ENCODE measurements around the gene PDZK1IP1. TPM values are rescaled to one million over a fixed set of nuclear protein-coding genes. Genes with fewer than 3 reads are reported as not detected.

The PDZK1IP1 gene
- total and polyA plus RNA-seq, 2 of the 13 experiments (the other 11 are each of a cell fraction or from before 2014, with no cell fraction given): 0.24 to 1.6 TPM

DNA sequence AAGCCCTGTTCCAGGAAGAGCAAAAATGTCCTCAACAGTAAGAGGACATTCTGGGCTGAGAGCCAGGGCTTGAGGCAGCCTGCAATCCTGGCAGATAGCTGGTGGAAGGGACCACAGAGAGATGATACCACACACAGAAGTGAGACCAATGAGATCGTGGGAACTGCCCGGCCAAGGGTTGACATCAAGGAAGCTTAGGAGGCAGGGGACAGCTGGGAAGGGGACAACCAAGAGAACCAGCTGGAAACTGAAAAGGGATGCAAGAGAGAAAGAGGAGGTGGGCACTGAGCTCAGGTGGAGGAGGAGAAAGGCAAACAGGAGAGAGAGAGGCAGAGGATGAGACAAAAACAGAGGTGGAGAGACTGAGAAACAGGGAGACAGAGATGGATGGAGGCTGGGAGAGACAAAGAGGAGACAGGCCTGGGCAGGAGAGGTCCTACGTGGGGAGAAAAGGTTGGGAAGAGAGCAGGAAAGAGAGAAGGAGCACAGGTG, 9.2 kb downstream of the PDZK1IP1 start:
- H3K4me1 ChIP-seq (ENCODE audit: insufficient read depth, low read length): peaks cover 78% of the 10 kb centered on the region
- intact Hi-C loops (cut with micrococcal nuclease; ENCODE audit: unreplicated experiment) (no loop called here), in situ Hi-C loops (cut with HindIII; ENCODE audit: extremely low pct_ligation_motif_present, low pct_unique_long_range_greater_than_20kb) (loop anchor here (25.0 kb wide), 1 partner anchor 532 kb away; no protein-coding TSS in a partner anchor)
- no peaks in the 10 kb centered on the region for H3K36me3 ChIP-seq (replicated peaks in 1 of 2; ENCODE audit: control insufficient read depth in 1 of 2, insufficient read depth in 2 of 2, low read length in 2 of 2)
- FAIRE-seq (no peak), ATAC-seq (no peak), DNase-seq (ENCODE audit: low spot score) (no peak)
- no peak overlapping the region for H3K27ac ChIP-seq (ENCODE audit: extremely low read length, insufficient read depth, low read length)
- H3K79me2 ChIP-seq (ENCODE audit: insufficient read depth, low read length): no peaks in the 10 kb centered on the region
- ChIA-PET POLR2A (interaction anchor here (0.9 to 7.5 kb wide), 2 partner anchors 10 to 82 kb away, joined by 4 to 168 read pairs; partner anchors contain the start of gene PDZK1IP1), CTCF (ENCODE audit: low intra/inter-chr PET ratio, low total read pairs) (interaction anchor here (3.1 kb wide), 1 partner anchor 82 kb away, joined by 46 read pairs; no protein-coding TSS in a partner anchor)
- no peaks in the 10 kb centered on the region for H4K20me1 ChIP-seq (ENCODE audit: insufficient read depth, low read length)
- H3K4me2 ChIP-seq (ENCODE audit: low read depth, low read length): peak overlapping the region; percentile 99
- no peak overlapping the region for H3K9ac ChIP-seq (ENCODE audit: insufficient read depth, low read depth, low read length)
- peak overlapping the region in 1 of 3 experiments; percentile 37; a peak in 1 of 6 replicates for H3K4me3 ChIP-seq (replicated peaks in 1 of 3; ENCODE audit: insufficient read depth in 1 of 3, low read depth in 2 of 3, low read length in 3 of 3)
- no peak for TF ChIP-seq ZFP90 (CRISPR knock-in tag; IDR thresholded peaks at IDR 0.05; ENCODE audit: borderline replicate concordance)
- TF ChIP-seq ZNF543 (CRISPR knock-in tag; IDR thresholded peaks at IDR 0.05): no peak
- TF ChIP-seq ZC3H13 (CRISPR knock-in tag; IDR thresholded peaks at IDR 0.05): 0 out of 2 replicates have a peak, but pooled peaks have one; percentile 23
- TF ChIP-seq SOX5 (CRISPR knock-in tag; IDR thresholded peaks at IDR 0.05; ENCODE audit: borderline replicate concordance): no peak
- TF ChIP-seq ZNF143 (CRISPR knock-in tag; IDR thresholded peaks at IDR 0.05): no peak
- no peak overlapping the region for H2AFZ ChIP-seq (ENCODE audit: low read length)
- BruUV-seq (replicated peaks): no TSS peak
- no peaks in the 10 kb centered on the region for H3K9me3 ChIP-seq (ENCODE audit: low read length)
- H3K27me3 ChIP-seq (ENCODE audit: control insufficient read depth in 1 of 2, insufficient read depth in 2 of 2, low read length in 2 of 2): no peaks in the 10 kb centered on the region; a peak in 1 of 5 replicates
- 31% methylated on average over 3 of the region's 3 CpGs for WGBS (ENCODE audit: low lambda C conversion rate)

DNA sequence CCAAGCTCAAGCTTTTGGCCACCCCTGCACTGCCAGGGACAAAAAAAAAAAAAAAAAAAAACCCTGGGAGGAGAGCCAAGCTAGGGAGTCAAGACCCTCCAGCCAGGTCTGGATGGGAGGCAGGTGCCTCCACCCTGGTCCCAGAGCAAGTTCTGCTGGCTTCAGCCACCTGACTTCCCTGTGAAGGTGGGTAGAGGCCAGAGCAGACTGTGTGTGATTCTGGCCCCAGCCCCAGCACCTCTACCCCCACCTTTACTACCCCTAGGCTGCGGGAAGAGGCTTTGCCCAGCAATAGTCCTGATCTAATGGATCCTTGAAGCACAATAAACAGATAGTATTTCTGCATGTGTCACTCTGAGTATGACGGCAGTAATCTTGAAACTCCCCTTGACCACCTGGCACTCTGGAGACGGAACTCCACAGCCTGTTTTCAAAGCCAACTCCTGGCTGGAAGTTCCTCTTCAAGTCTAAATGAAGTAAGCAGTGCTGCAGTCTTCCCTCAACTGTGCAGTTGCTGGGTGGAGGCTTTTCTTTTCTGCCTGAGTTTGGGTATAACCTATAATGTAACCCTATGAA, 9.8 kb downstream of the PDZK1IP1 start:
- in situ Hi-C loops (cut with HindIII; ENCODE audit: extremely low pct_ligation_motif_present, low pct_unique_long_range_greater_than_20kb): loop anchor here (25.0 kb wide), 1 partner anchor 532 kb away; no protein-coding TSS in a partner anchor
- Histone ChIP-seq H3K27me3 (ENCODE audit: control insufficient read depth in 1 of 2, insufficient read depth in 2 of 2, low read length in 2 of 2) (no peaks in the 10 kb centered on the region; a peak in 1 of 5 replicates), H3K9ac (ENCODE audit: insufficient read depth, low read depth, low read length) (no peak overlapping the region), H3K27ac (ENCODE audit: extremely low read length, insufficient read depth, low read length) (no peak overlapping the region), H3K4me3 (replicated peaks in 1 of 3; ENCODE audit: insufficient read depth in 1 of 3, low read depth in 2 of 3, low read length in 3 of 3) (peak overlapping the region; percentile 53 to 76 (median 65)), H3K79me2 (ENCODE audit: insufficient read depth, low read length) (no peaks in the 10 kb centered on the region), H3K4me2 (ENCODE audit: low read depth, low read length) (peak overlapping the region; percentile 99), H3K9me3 (ENCODE audit: low read length) (no peaks in the 10 kb centered on the region), H4K20me1 (ENCODE audit: insufficient read depth, low read length) (no peaks in the 10 kb centered on the region), H2AFZ (ENCODE audit: low read length) (no peak overlapping the region), H3K36me3 (replicated peaks in 1 of 2; ENCODE audit: control insufficient read depth in 1 of 2, insufficient read depth in 2 of 2, low read length in 2 of 2) (no peaks in the 10 kb centered on the region), H3K4me1 (ENCODE audit: insufficient read depth, low read length) (peaks cover 78% of the 10 kb centered on the region)
- no TSS peak for BruUV-seq (replicated peaks)
- no peak for ATAC-seq
- no peak for FAIRE-seq
- CTCF ChIA-PET (ENCODE audit: low intra/inter-chr PET ratio, low total read pairs): interaction anchor here (1.4 to 3.1 kb wide), 2 partner anchors 13 to 83 kb away, joined by 10 to 46 read pairs; no protein-coding TSS in a partner anchor
- WGBS (ENCODE audit: low lambda C conversion rate): 70% methylated on average over 3 of the region's 3 CpGs
- no peak for DNase-seq (ENCODE audit: low spot score)
- TF ChIP-seq, protein P1, sequence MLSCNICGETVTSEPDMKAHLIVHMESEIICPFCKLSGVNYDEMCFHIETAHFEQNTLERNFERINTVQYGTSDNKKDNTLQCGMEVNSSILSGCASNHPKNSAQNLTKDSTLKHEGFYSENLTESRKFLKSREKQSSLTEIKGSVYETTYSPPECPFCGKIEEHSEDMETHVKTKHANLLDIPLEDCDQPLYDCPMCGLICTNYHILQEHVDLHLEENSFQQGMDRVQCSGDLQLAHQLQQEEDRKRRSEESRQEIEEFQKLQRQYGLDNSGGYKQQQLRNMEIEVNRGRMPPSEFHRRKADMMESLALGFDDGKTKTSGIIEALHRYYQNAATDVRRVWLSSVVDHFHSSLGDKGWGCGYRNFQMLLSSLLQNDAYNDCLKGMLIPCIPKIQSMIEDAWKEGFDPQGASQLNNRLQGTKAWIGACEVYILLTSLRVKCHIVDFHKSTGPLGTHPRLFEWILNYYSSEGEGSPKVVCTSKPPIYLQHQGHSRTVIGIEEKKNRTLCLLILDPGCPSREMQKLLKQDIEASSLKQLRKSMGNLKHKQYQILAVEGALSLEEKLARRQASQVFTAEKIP (CRISPR knock-in tag; IDR thresholded peaks at IDR 0.05; ENCODE audit: borderline replicate concordance): no peak
- TF ChIP-seq SMARCE1 (IDR thresholded peaks at IDR 0.05; ENCODE audit: borderline replicate concordance): no peak
- TF ChIP-seq MAFK (conservative IDR thresholded peaks at IDR 0.05 in 1 of 2, IDR thresholded peaks at IDR 0.05 in 1 of 2; ENCODE audit: low read length in 2 of 2): no peak
- no peak for TF ChIP-seq ZNF256 (CRISPR knock-in tag; conservative IDR thresholded peaks at IDR 0.05)
- POLR2A ChIA-PET: interaction anchor here (1.4 to 7.5 kb wide), 6 partner anchors 10 to 134 kb away, joined by 4 to 168 read pairs (median 8); partner anchors contain the start of genes PDZK1IP1 and STIL
- intact Hi-C loops (cut with micrococcal nuclease; ENCODE audit: unreplicated experiment): loop anchor here (1.0 kb wide), 2 partner anchors 83 to 244 kb away; no protein-coding TSS in a partner anchor

All from HepG2 (cell line).